ENCODE measurements around the gene KDM4B. TPM values are rescaled to one million over a fixed set of nuclear protein-coding genes. Genes with fewer than 3 reads are reported as not detected.

Gene KDM4B
- total RNA-seq, 4 donors from 2014 or later, result 26.6 to 84.2 (median 39.9) TPM

DNA sequence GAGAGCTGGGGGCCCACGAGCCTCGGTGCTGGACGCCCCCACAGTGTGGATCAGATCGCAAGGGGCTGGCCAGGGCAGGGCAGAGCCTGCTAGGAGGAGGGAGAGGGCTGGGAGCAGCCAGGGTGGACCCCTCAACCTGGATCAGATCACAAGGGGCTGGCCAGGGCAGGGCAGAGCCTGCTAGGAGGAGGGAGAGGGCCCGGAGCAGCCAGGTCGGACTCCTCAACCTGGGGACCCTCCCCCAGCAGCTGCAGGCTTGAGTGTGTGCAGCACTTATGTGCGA is 126.6 kb downstream of the KDM4B start:
- peaks cover 0 to 20% (median 2%) of the 10 kb centered on the region in 4 donors for H3K36me3 ChIP-seq
- H3K27ac ChIP-seq, result no peak overlapping the region
- intact Hi-C loops (cut with DNase I; ENCODE audit: low total_unique reads), result no loop called here
- no peak overlapping the region for H3K4me3 ChIP-seq
- WGBS, 2 donors (ENCODE audit: low coverage in 1 of 2), result 85% methylated on average over 7 of the region's 7 CpGs; no CpG with 5 or more reads in 1 of the 2 donors
- H3K4me1 ChIP-seq, result peaks cover 0 to 18% (median 2%) of the 10 kb centered on the region in 4 donors
- no peak for DNase-seq
- no peaks in the 10 kb centered on the region for H3K27me3 ChIP-seq
- peaks cover 7 to 20% of the 10 kb centered on the region in 2 donors for H3K9me3 ChIP-seq
- in situ Hi-C loops (cut with MboI; ENCODE audit: low pct_ligation_motif_present in 1 of 4, low pct_unique_long_range_greater_than_20kb in 1 of 4, low sequenced_read_pairs in 3 of 4), result no loop called here
- TF ChIP-seq POLR2A (IDR thresholded peaks at IDR 0.05) (no peak), POLR2AphosphoS5 (IDR thresholded peaks at IDR 0.05) (no peak), EP300 (IDR thresholded peaks at IDR 0.05; ENCODE audit: low read depth) (no peak)
- TF ChIP-seq, protein P1, sequence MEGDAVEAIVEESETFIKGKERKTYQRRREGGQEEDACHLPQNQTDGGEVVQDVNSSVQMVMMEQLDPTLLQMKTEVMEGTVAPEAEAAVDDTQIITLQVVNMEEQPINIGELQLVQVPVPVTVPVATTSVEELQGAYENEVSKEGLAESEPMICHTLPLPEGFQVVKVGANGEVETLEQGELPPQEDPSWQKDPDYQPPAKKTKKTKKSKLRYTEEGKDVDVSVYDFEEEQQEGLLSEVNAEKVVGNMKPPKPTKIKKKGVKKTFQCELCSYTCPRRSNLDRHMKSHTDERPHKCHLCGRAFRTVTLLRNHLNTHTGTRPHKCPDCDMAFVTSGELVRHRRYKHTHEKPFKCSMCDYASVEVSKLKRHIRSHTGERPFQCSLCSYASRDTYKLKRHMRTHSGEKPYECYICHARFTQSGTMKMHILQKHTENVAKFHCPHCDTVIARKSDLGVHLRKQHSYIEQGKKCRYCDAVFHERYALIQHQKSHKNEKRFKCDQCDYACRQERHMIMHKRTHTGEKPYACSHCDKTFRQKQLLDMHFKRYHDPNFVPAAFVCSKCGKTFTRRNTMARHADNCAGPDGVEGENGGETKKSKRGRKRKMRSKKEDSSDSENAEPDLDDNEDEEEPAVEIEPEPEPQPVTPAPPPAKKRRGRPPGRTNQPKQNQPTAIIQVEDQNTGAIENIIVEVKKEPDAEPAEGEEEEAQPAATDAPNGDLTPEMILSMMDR (IDR thresholded peaks at IDR 0.05), result no peak

DNA sequence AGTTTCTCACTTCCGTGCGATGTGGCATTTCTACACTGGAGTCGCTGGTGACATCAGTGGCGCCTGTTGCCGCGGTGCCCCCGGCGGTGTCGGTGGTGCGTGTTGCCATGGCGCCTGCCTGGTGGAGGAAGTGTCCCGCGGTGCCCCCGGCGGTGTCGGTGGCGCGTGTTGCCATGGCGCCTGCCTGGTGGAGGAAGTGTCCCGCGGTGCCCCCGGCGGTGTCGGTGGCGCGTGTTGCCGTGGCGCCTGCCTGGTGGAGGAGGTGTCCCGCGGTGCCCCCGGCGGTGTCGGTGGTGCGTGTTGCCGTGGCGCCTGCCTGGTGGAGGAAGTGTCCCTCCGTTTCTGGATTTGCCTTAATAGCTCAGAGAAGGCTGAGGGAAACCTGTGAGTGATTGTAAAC is 127.6 kb downstream of the KDM4B start:
- peaks cover 0 to 20% (median 2%) of the 10 kb centered on the region in 4 donors for H3K36me3 ChIP-seq
- WGBS, 2 donors (ENCODE audit: low coverage in 1 of 2), result 98% methylated on average over 37 of the region's 37 CpGs; no CpG with 5 or more reads in 1 of the 2 donors
- no peak overlapping the region for H3K4me3 ChIP-seq
- H3K9me3 ChIP-seq, result peaks cover 7 to 20% of the 10 kb centered on the region in 2 donors
- intact Hi-C loops (cut with DNase I; ENCODE audit: low total_unique reads), result no loop called here
- DNase-seq, result no peak
- H3K4me1 ChIP-seq, result peaks cover 0 to 9% (median 0%) of the 10 kb centered on the region in 4 donors
- H3K27me3 ChIP-seq, result no peaks in the 10 kb centered on the region
- in situ Hi-C loops (cut with MboI; ENCODE audit: low pct_ligation_motif_present in 1 of 4, low pct_unique_long_range_greater_than_20kb in 1 of 4, low sequenced_read_pairs in 3 of 4), result no loop called here
- TF ChIP-seq, protein P1 (IDR thresholded peaks at IDR 0.05), result no peak
- TF ChIP-seq EP300 (IDR thresholded peaks at IDR 0.05; ENCODE audit: low read depth) (no peak), POLR2AphosphoS5 (IDR thresholded peaks at IDR 0.05) (no peak), POLR2A (IDR thresholded peaks at IDR 0.05) (no peak)
- no peak overlapping the region for H3K27ac ChIP-seq

DNA sequence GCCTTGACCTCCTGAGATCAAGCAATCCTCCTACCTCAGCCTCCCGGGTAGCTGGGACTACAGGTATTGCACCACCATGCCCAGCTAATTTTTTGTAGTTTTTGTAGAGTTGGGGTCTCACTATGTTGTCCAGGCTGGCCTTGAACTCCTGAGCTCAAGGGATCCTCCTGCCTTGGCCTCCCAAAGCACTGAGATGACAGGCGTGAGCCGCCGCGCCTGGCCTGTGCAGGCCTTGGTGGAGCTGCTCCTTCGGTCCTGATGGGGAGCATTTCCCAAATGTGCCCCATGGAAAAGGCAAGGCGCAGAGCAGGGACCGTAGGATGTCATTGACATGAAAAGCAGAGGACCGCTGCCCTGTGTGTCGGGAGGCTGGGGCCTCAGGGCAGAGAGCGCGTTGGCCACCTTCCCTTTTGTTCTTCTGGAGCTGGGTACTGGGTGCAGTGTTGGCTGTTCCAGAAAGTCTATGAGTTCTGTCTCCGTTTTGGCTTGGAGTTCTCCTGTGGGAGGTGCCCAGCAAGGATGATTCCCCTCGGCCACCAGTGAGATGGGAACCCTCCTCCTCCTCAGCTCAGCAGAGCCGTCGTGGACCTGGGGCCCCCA is 128.5 kb downstream of the KDM4B start:
- no peak for DNase-seq
- intact Hi-C loops (cut with DNase I; ENCODE audit: low total_unique reads) (no loop called here), in situ Hi-C loops (cut with MboI; ENCODE audit: low pct_ligation_motif_present in 1 of 4, low pct_unique_long_range_greater_than_20kb in 1 of 4, low sequenced_read_pairs in 3 of 4) (no loop called here)
- H3K27me3 ChIP-seq, result no peaks in the 10 kb centered on the region
- peaks cover 0 to under 1% (median 0%) of the 10 kb centered on the region in 4 donors for H3K4me1 ChIP-seq
- no peak overlapping the region for H3K4me3 ChIP-seq
- WGBS, 2 donors (ENCODE audit: low coverage in 1 of 2), result 92% methylated on average over 16 of the region's 16 CpGs; no CpG with 5 or more reads in 1 of the 2 donors
- TF ChIP-seq EP300 (IDR thresholded peaks at IDR 0.05; ENCODE audit: low read depth) (no peak), POLR2A (IDR thresholded peaks at IDR 0.05) (no peak), POLR2AphosphoS5 (IDR thresholded peaks at IDR 0.05) (no peak)
- TF ChIP-seq, protein P1 (IDR thresholded peaks at IDR 0.05), result no peak
- peaks cover 0 to 20% (median 2%) of the 10 kb centered on the region in 4 donors for H3K36me3 ChIP-seq
- no peak overlapping the region for H3K27ac ChIP-seq
- peaks cover 7 to 20% of the 10 kb centered on the region in 2 donors for H3K9me3 ChIP-seq

DNA sequence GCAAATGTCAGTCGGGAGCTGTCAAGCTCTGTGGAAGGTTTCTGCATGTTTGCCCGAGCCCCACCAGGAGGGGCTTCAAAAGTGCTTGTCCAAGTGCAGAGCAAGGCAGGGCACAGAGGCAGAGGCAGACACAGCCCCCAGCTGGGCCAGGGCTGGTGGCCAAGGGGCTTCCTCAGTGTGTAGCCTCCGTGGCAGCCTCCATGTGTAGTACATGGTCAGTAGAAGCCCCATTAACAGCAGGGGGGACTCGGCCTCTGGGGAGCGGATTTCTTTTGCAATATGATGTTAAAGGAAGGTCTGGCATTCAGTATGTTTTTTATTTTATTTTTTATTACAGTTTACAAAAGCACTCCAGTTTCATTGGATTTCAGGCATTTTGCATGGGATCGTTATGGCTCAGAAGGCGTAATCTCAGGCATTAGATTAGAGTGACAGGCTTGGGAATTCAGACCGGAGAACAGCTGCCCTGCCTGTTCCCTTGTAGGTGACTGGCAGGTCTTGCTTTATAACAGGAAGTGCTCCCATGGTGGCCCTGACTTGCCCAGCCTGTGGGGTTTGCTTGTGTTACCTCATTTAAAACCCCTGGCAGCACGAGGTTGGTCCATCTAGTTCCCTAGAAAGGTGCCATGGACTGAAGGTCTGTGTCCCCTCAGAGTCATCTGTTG is 129.2 kb downstream of the KDM4B start:
- Histone ChIP-seq H3K36me3 (peaks cover 0 to 20% (median 2%) of the 10 kb centered on the region in 4 donors), H3K4me1 (peaks cover 0 to 4% (median 4%) of the 10 kb centered on the region in 4 donors), H3K9me3 (peaks cover 7 to 20% of the 10 kb centered on the region in 2 donors), H3K4me3 (no peak overlapping the region), H3K27me3 (no peaks in the 10 kb centered on the region), H3K27ac (no peak overlapping the region)
- in situ Hi-C loops (cut with MboI; ENCODE audit: low pct_ligation_motif_present in 1 of 4, low pct_unique_long_range_greater_than_20kb in 1 of 4, low sequenced_read_pairs in 3 of 4), result no loop called here
- intact Hi-C loops (cut with DNase I; ENCODE audit: low total_unique reads), result no loop called here
- DNase-seq, result no peak
- TF ChIP-seq POLR2AphosphoS5 (IDR thresholded peaks at IDR 0.05), result no peak
- TF ChIP-seq EP300 (IDR thresholded peaks at IDR 0.05; ENCODE audit: low read depth), result no peak
- TF ChIP-seq, protein P1 (IDR thresholded peaks at IDR 0.05), result no peak
- WGBS, 2 donors (ENCODE audit: low coverage in 1 of 2), result 97 to 100% methylated on average over 3 to 9 of the region's 9 CpGs

Measured in transverse colon (tissue), 4 donors.